Measurements from ENCODE around the gene XIRP2. TPM values are rescaled to one million over a fixed set of nuclear protein-coding genes. Genes with fewer than 3 reads are reported as not detected.
"Not testable (repeated sequence)": the region's sequence is repeated elsewhere in the genome, so short reads cannot be mapped to it uniquely, and the experiment has no call there.

The XIRP2 gene
- total RNA-seq, 5 donors from 2014 or later (not counting 1 experiment from before 2014, with no cell fraction given), result not detected

DNA sequence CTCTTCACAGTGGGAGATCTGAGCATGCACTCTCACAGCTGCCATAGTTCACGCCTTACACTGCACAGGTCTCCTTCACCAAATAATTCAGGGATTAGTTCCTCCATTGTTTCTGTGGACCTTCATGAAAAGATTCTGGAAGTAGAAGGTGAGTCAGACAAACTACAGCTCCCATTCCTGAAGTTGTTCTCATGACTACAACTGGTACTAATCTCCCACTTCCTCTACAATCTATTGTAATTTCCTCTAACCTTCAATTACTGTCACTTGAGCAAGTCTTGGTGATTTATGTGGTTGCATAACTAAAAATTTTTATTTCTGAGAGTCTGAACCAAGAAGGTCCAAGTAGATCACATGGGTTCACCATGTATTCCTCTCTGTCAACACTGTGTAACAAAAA, 128.7 kb downstream of the XIRP2 start:
- WGBS (ENCODE audit: insufficient coverage), result no CpG with 5 or more reads among the region's 1 CpG
- ChIA-PET CTCF (no interaction called here), POLR2A (no interaction called here)
- Histone ChIP-seq H3K9me3 (no peaks in the 10 kb centered on the region), H3K27ac (ENCODE audit: low read length) (no peak overlapping the region), H3K27me3 (replicated peaks in 1 of 2; ENCODE audit: control insufficient read depth in 2 of 2, extremely low read depth in 1 of 2, insufficient read depth in 2 of 2, low read length in 1 of 2) (no peaks in the 10 kb centered on the region), H3K36me3 (ENCODE audit: control insufficient read depth in 2 of 2, extremely low read depth in 1 of 2, insufficient read depth in 1 of 2, low read length in 1 of 2) (no peaks in the 10 kb centered on the region), H3K4me3 (ENCODE audit: control insufficient read depth in 1 of 2, extremely low read depth in 1 of 2, low read length in 1 of 2) (no peak overlapping the region), H3K4me1 (ENCODE audit: control insufficient read depth in 1 of 2, extremely low read depth in 1 of 2, insufficient read depth in 2 of 2, low read length in 2 of 2) (peaks cover 0 to 2% of the 10 kb centered on the region in 2 experiments)
- H3K27me3 Mint-ChIP-seq, result no peaks in the 10 kb centered on the region
- H3K27ac Mint-ChIP-seq, result no peak overlapping the region
- H3K9me3 Mint-ChIP-seq, result peaks cover 2 to 10% (median 3%) of the 10 kb centered on the region in 3 donors
- no peaks in the 10 kb centered on the region for H3K4me1 Mint-ChIP-seq
- DNase-seq (no peak), ATAC-seq (replicated peaks in 1 of 4) (no peak)
- H3K36me3 Mint-ChIP-seq, result no peaks in the 10 kb centered on the region
- no peak overlapping the region for H3K4me3 Mint-ChIP-seq

DNA sequence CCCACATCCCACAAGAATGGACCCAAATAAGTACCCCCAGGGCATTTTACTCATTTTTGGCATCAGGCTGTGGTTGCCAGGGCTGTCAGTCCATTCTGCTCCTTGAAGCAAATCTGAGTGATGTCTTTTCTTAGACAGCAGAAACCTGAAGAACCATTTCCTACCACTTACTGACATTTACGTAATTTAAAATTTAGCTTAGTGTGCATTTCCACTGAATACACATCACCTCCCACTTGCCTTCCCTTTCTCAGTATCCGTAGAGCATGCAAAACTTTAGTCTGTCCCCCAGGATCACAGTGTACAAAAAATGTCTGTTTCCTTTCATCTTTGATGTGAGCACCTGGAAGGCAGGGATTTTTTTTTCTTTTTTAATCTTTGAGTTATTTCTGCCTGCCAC, 130.3 kb downstream of the XIRP2 start:
- CTCF ChIA-PET, result no interaction called here
- ATAC-seq (replicated peaks in 1 of 4), result no peak
- no peaks in the 10 kb centered on the region for H3K4me1 Mint-ChIP-seq
- DNase-seq, result no peak
- H3K9me3 ChIP-seq, result no peaks in the 10 kb centered on the region
- H3K27me3 Mint-ChIP-seq, result no peaks in the 10 kb centered on the region
- H3K27ac Mint-ChIP-seq, result no peak overlapping the region
- WGBS (ENCODE audit: insufficient coverage), result 60% methylated on average over 1 of the region's 2 CpGs
- no peaks in the 10 kb centered on the region for H3K36me3 ChIP-seq (ENCODE audit: control insufficient read depth in 2 of 2, extremely low read depth in 1 of 2, insufficient read depth in 1 of 2, low read length in 1 of 2)
- no peak overlapping the region for H3K4me3 Mint-ChIP-seq
- H3K27me3 ChIP-seq (replicated peaks in 1 of 2; ENCODE audit: control insufficient read depth in 2 of 2, extremely low read depth in 1 of 2, insufficient read depth in 2 of 2, low read length in 1 of 2), result no peaks in the 10 kb centered on the region
- H3K4me1 ChIP-seq (ENCODE audit: control insufficient read depth in 1 of 2, extremely low read depth in 1 of 2, insufficient read depth in 2 of 2, low read length in 2 of 2), result peaks cover 0 to 2% of the 10 kb centered on the region in 2 experiments
- no peak overlapping the region for H3K27ac ChIP-seq (ENCODE audit: low read length)
- POLR2A ChIA-PET, result no interaction called here
- H3K9me3 Mint-ChIP-seq, result peaks cover 0 to 6% (median 0%) of the 10 kb centered on the region in 3 donors
- H3K4me3 ChIP-seq (ENCODE audit: control insufficient read depth in 1 of 2, extremely low read depth in 1 of 2, low read length in 1 of 2), result no peak overlapping the region
- no peaks in the 10 kb centered on the region for H3K36me3 Mint-ChIP-seq

DNA sequence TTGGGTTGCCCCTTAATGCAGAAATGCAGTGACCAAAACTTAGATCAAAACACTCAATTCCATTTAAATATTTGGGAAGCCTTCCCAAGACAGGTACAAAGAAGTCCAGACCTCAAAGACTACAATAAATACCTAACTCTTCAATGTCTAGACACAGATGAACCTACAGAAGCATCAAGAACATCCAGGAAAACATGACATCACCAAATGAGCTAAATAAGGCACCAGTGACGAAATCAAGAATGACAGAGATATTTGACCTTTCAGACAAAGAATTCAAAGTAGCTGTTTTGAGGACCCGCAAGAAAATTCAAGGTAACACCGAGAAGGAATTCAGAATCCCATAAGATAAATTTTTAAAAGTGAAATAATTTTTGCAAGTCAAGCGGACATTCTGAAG, 140.2 kb downstream of the XIRP2 start:
- Mint-ChIP-seq H3K27ac (no peak overlapping the region), H3K36me3 (no peaks in the 10 kb centered on the region), H3K4me3 (no peak overlapping the region), H3K27me3 (peaks cover 0 to 4% of the 10 kb centered on the region in 2 donors), H3K9me3 (peaks cover 19 to 32% (median 26%) of the 10 kb centered on the region in 3 donors), H3K4me1 (no peaks in the 10 kb centered on the region)
- no peaks in the 10 kb centered on the region for H3K27me3 ChIP-seq (replicated peaks in 1 of 2; ENCODE audit: control insufficient read depth in 2 of 2, extremely low read depth in 1 of 2, insufficient read depth in 2 of 2, low read length in 1 of 2)
- H3K4me1 ChIP-seq (ENCODE audit: control insufficient read depth in 1 of 2, extremely low read depth in 1 of 2, insufficient read depth in 2 of 2, low read length in 2 of 2), result no peaks in the 10 kb centered on the region
- no peak for ATAC-seq (replicated peaks in 1 of 4)
- DNase-seq, result no peak
- H3K36me3 ChIP-seq (ENCODE audit: control insufficient read depth in 2 of 2, extremely low read depth in 1 of 2, insufficient read depth in 1 of 2, low read length in 1 of 2), result no peaks in the 10 kb centered on the region
- no peaks in the 10 kb centered on the region for H3K9me3 ChIP-seq
- ChIA-PET POLR2A (no interaction called here), CTCF (no interaction called here)
- H3K4me3 ChIP-seq (ENCODE audit: control insufficient read depth in 1 of 2, extremely low read depth in 1 of 2, low read length in 1 of 2), result no peak overlapping the region
- WGBS (ENCODE audit: insufficient coverage), result 83% methylated on average over 1 of the region's 4 CpGs
- no peak overlapping the region for H3K27ac ChIP-seq (ENCODE audit: low read length)

DNA sequence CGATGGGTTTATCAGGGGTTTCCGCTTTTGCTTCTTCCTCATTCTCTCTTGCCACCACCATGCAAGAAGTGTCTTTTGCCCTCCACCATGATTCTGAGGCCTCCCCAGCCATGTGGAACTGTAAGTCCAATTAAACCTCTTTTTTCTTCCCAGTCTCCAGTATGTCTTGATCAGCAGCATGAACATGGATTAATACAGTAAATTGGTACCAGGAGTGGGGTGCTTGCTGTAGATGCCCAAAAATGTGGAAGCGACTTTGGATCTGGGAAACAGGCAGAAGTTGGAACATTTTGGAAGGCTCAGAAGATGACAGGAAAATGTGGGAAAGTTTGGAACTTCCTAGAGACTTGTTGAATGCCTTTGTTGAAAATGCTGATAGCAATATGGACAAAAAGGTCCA, 146.7 kb downstream of the XIRP2 start:
- H3K36me3 Mint-ChIP-seq; H3K4me3 ChIP-seq (ENCODE audit: control insufficient read depth in 1 of 2, extremely low read depth in 1 of 2, low read length in 1 of 2); CTCF ChIA-PET; POLR2A ChIA-PET; ATAC-seq (replicated peaks in 1 of 4); H3K27ac ChIP-seq (ENCODE audit: low read length); H3K9me3 ChIP-seq; H3K27ac Mint-ChIP-seq; DNase-seq; H3K27me3 ChIP-seq (replicated peaks in 1 of 2; ENCODE audit: control insufficient read depth in 2 of 2, extremely low read depth in 1 of 2, insufficient read depth in 2 of 2, low read length in 1 of 2); H3K27me3 Mint-ChIP-seq; H3K4me3 Mint-ChIP-seq; H3K4me1 Mint-ChIP-seq; H3K4me1 ChIP-seq (ENCODE audit: control insufficient read depth in 1 of 2, extremely low read depth in 1 of 2, insufficient read depth in 2 of 2, low read length in 2 of 2); H3K36me3 ChIP-seq (ENCODE audit: control insufficient read depth in 2 of 2, extremely low read depth in 1 of 2, insufficient read depth in 1 of 2, low read length in 1 of 2): not testable (repeated sequence)
- 100% methylated on average over 1 of the region's 3 CpGs for WGBS (ENCODE audit: insufficient coverage)
- peaks cover 19 to 44% (median 21%) of the 10 kb centered on the region in 3 donors for H3K9me3 Mint-ChIP-seq

DNA sequence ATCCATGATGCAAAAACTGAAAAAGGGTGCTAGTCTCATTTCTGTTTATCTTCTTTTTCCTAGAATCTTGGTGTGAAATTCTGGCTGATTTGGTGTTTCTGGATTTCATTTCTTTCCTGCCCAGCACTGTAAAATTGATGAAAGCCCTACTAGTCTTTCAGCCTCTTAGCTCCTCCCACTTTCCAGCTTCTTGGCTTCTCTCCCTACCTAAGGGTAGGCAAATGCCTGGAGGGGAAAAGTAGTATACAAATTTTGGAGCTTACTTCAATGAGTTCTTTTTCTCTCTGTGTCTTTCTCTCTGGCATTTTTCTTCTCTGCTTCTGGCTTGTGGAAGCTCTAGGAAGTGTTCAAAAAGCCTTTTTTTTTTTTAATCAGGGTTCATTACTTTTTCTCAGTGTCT, 160.5 kb downstream of the XIRP2 start:
- no peak overlapping the region for H3K4me3 ChIP-seq (ENCODE audit: control insufficient read depth in 1 of 2, extremely low read depth in 1 of 2, low read length in 1 of 2)
- Mint-ChIP-seq H3K27me3 (no peaks in the 10 kb centered on the region), H3K9me3 (no peaks in the 10 kb centered on the region), H3K27ac (no peak overlapping the region), H3K4me3 (no peak overlapping the region), H3K36me3 (no peaks in the 10 kb centered on the region), H3K4me1 (no peaks in the 10 kb centered on the region)
- CTCF ChIA-PET, result no interaction called here
- no peaks in the 10 kb centered on the region for H3K27me3 ChIP-seq (replicated peaks in 1 of 2; ENCODE audit: control insufficient read depth in 2 of 2, extremely low read depth in 1 of 2, insufficient read depth in 2 of 2, low read length in 1 of 2)
- no peak for ATAC-seq (replicated peaks in 1 of 4)
- no peak for DNase-seq
- H3K36me3 ChIP-seq (ENCODE audit: control insufficient read depth in 2 of 2, extremely low read depth in 1 of 2, insufficient read depth in 1 of 2, low read length in 1 of 2), result no peaks in the 10 kb centered on the region
- no peaks in the 10 kb centered on the region for H3K4me1 ChIP-seq (ENCODE audit: control insufficient read depth in 1 of 2, extremely low read depth in 1 of 2, insufficient read depth in 2 of 2, low read length in 2 of 2)
- POLR2A ChIA-PET, result no interaction called here
- H3K9me3 ChIP-seq, result no peaks in the 10 kb centered on the region
- H3K27ac ChIP-seq (ENCODE audit: low read length), result no peak overlapping the region

DNA sequence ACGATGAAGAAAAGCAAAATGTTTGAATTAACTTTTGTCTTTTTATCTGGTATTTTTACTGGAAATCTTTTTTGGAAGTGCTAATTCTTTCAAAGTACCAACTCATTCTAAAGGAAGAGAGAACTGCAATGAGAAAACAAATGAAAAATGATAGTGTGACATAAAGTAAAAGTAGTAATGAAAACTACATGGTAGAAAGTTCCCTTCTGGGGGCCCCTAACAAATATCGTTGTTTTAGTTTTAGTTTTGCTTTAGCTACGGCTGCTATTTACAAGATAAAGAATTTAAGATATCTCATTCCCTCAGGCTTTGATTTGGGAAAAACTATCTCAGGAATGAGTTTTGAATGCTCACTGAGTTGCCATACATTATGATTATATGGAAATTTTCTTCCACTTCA, 161.4 kb downstream of the XIRP2 start:
- Histone ChIP-seq H3K4me3 (ENCODE audit: control insufficient read depth in 1 of 2, extremely low read depth in 1 of 2, low read length in 1 of 2) (no peak overlapping the region), H3K9me3 (no peaks in the 10 kb centered on the region), H3K4me1 (ENCODE audit: control insufficient read depth in 1 of 2, extremely low read depth in 1 of 2, insufficient read depth in 2 of 2, low read length in 2 of 2) (no peaks in the 10 kb centered on the region), H3K27ac (ENCODE audit: low read length) (no peak overlapping the region), H3K27me3 (replicated peaks in 1 of 2; ENCODE audit: control insufficient read depth in 2 of 2, extremely low read depth in 1 of 2, insufficient read depth in 2 of 2, low read length in 1 of 2) (no peaks in the 10 kb centered on the region), H3K36me3 (ENCODE audit: control insufficient read depth in 2 of 2, extremely low read depth in 1 of 2, insufficient read depth in 1 of 2, low read length in 1 of 2) (no peaks in the 10 kb centered on the region)
- H3K36me3 Mint-ChIP-seq, result no peaks in the 10 kb centered on the region
- H3K4me3 Mint-ChIP-seq, result no peak overlapping the region
- H3K9me3 Mint-ChIP-seq, result no peaks in the 10 kb centered on the region
- no peaks in the 10 kb centered on the region for H3K27me3 Mint-ChIP-seq
- no peak overlapping the region for H3K27ac Mint-ChIP-seq
- H3K4me1 Mint-ChIP-seq, result no peaks in the 10 kb centered on the region
- DNase-seq, result no peak
- no CpG with 5 or more reads among the region's 3 CpGs for WGBS (ENCODE audit: insufficient coverage)
- ChIA-PET CTCF (no interaction called here), POLR2A (no interaction called here)
- ATAC-seq (replicated peaks in 1 of 4), result no peak

DNA sequence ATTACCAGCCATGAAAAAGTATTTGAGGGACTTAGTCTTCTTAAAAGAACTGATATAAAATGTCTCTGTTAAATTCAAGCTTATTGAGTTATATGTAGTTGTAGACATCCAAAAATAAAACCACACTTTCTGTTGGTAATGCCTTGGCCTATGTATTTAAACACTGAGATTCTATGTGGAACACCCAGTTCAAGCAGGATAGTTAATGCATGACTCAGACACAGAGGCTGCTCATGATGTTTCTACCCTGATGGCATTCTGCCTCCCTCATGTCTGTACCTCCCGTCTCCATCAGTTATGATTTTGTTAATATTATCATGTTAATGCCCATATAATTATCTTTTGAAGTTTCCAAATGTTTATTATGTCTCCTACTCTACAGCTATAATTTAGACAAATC, 164.5 kb downstream of the XIRP2 start:
- Mint-ChIP-seq H3K4me1 (no peaks in the 10 kb centered on the region), H3K9me3 (no peaks in the 10 kb centered on the region), H3K27ac (no peak overlapping the region), H3K27me3 (no peaks in the 10 kb centered on the region), H3K36me3 (no peaks in the 10 kb centered on the region), H3K4me3 (no peak overlapping the region)
- POLR2A ChIA-PET, result no interaction called here
- CTCF ChIA-PET, result no interaction called here
- ATAC-seq (replicated peaks in 1 of 4) (no peak), DNase-seq (no peak)
- Histone ChIP-seq H3K9me3 (no peaks in the 10 kb centered on the region), H3K27ac (ENCODE audit: low read length) (no peak overlapping the region), H3K27me3 (replicated peaks in 1 of 2; ENCODE audit: control insufficient read depth in 2 of 2, extremely low read depth in 1 of 2, insufficient read depth in 2 of 2, low read length in 1 of 2) (no peaks in the 10 kb centered on the region), H3K4me1 (ENCODE audit: control insufficient read depth in 1 of 2, extremely low read depth in 1 of 2, insufficient read depth in 2 of 2, low read length in 2 of 2) (no peaks in the 10 kb centered on the region), H3K36me3 (ENCODE audit: control insufficient read depth in 2 of 2, extremely low read depth in 1 of 2, insufficient read depth in 1 of 2, low read length in 1 of 2) (no peaks in the 10 kb centered on the region), H3K4me3 (ENCODE audit: control insufficient read depth in 1 of 2, extremely low read depth in 1 of 2, low read length in 1 of 2) (no peak overlapping the region)
- WGBS (ENCODE audit: insufficient coverage), result no CpG with 5 or more reads among the region's 1 CpG
